IMR-90 (cell line): ENCODE data around the gene ZNF512B. TPM values are rescaled to one million over a fixed set of nuclear protein-coding genes. Genes with fewer than 3 reads are reported as not detected.

Source experiments
- ATAC-seq: fragments of 200-7000 bp; cut with Tn5 transposase; 2 replicates; pipeline ENCODE4 v1.9.1; 2020; ENCODE audit warnings: low read depth, mild to moderate bottlenecking, moderate library complexity
- BruUV-seq: library from RNA; stranded (reverse); fragments of 400-500 nt; replicated peaks from 2 replicates; lab custom pipeline; 2021; lab: Mats Ljungman, UMichigan
- CTCF ChIA-PET: fragments of 300-600 bp; formaldehyde crosslinking; extraction: SDS; loops from one replicate; lab custom pipeline; 2021; ENCODE audit warnings: antibody characterized with exemption; lab: Yijun Ruan, JAX
- POLR2A ChIA-PET: fragments of 300-600 bp; sonication (Branson Sonifier 250); formaldehyde crosslinking; loops from one replicate; lab custom pipeline; 2022; ENCODE audit warnings: antibody characterized with exemption; ENCODE audit not compliant: unreplicated experiment; lab: Charles Lee
- DNase-seq: peaks from one replicate; pipeline ENCODE4 v3.0.0; 2013
- H2AFZ ChIP-seq: replicated peaks from 2 replicates; pipeline ENCODE3; 2013; ENCODE audit warnings: low read length, mild to moderate bottlenecking; ENCODE audit not compliant: poor library complexity
- H2AK5ac ChIP-seq: 2 replicates; pipeline ENCODE4 v1.6.1; 2013; ENCODE audit warnings: low read depth, low read length, inconsistent platforms
- H2AK9ac ChIP-seq: replicated peaks from 2 replicates; pipeline ENCODE3; 2013; ENCODE audit warnings: mild to moderate bottlenecking, low read depth, low read length, moderate library complexity; ENCODE audit not compliant: poor library complexity
- H2BK120ac ChIP-seq: 2 replicates; pipeline ENCODE4 v1.6.1; 2013; ENCODE audit warnings: low read depth, low read length, inconsistent platforms
- H2BK15ac ChIP-seq: 3 replicates; pipeline ENCODE4 v1.6.1; 2013; ENCODE audit warnings: low read depth, low read length, inconsistent platforms
- H2BK20ac ChIP-seq: 2 replicates; pipeline ENCODE4 v1.6.1; 2013; ENCODE audit warnings: low read depth, mild to moderate bottlenecking, inconsistent platforms, low read length, moderate library complexity
- H2BK5ac ChIP-seq: 2 replicates; pipeline ENCODE4 v1.6.1; 2013; ENCODE audit warnings: mild to moderate bottlenecking, low read depth, low read length, inconsistent platforms; ENCODE audit not compliant: poor library complexity, severe bottlenecking
- H3K14ac ChIP-seq: replicated peaks from 2 replicates; pipeline ENCODE4 v1.6.1; 2013; ENCODE audit warnings: low read depth, low read length, inconsistent platforms
- H3K18ac ChIP-seq: 2 replicates; pipeline ENCODE4 v1.6.1; 2013; ENCODE audit warnings: low read depth, low read length, control low read depth
- H3K23ac ChIP-seq: 2 replicates; pipeline ENCODE4 v1.6.1; 2013; ENCODE audit warnings: low read depth, low read length, inconsistent platforms
- H3K27ac ChIP-seq: 2 replicates; pipeline ENCODE4 v1.5.1; 2013; ENCODE audit warnings: mild to moderate bottlenecking, control low read depth, low read length; ENCODE audit not compliant: insufficient read depth
- H3K27me3 ChIP-seq: 2 replicates; pipeline ENCODE4 v1.6.1; 2013; ENCODE audit warnings: low read length; ENCODE audit not compliant: control insufficient read depth, insufficient read depth
- H3K36me3 ChIP-seq: 2 replicates; pipeline ENCODE4 v1.6.1; 2013; ENCODE audit warnings: low read length, mixed read lengths; ENCODE audit not compliant: control insufficient read depth, insufficient read depth
- H3K4ac ChIP-seq: 2 replicates; pipeline ENCODE4 v1.6.1; 2013; ENCODE audit warnings: low read depth, low read length, inconsistent platforms
- H3K4me1 ChIP-seq: 2 replicates; pipeline ENCODE4 v1.6.1; 2013; ENCODE audit warnings: low read length, mixed read lengths; ENCODE audit not compliant: control insufficient read depth, insufficient read depth
- H3K4me2 ChIP-seq: 2 replicates; pipeline ENCODE4 v1.6.1; 2013; ENCODE audit warnings: low read depth, mild to moderate bottlenecking, control low read depth, low read length, moderate library complexity
- H3K4me3 ChIP-seq: 2 replicates; pipeline ENCODE4 v1.5.1; 2013; ENCODE audit warnings: low read depth, mild to moderate bottlenecking, control low read depth, low read length, moderate library complexity; ENCODE audit not compliant: insufficient read depth
- H3K56ac ChIP-seq: 2 replicates; pipeline ENCODE4 v1.6.1; 2013; ENCODE audit warnings: low read length, inconsistent platforms; ENCODE audit not compliant: insufficient read depth; ENCODE audit errors: extremely low read depth
- H3K79me1 ChIP-seq, 2 experiments: 2 replicates each; pipeline ENCODE4 v1.6.1; 2013; ENCODE audit warnings: low read length in 2 of 2, inconsistent platforms in 1 of 2, low read depth in 1 of 2
- H3K9ac ChIP-seq: 2 replicates; pipeline ENCODE4 v1.6.1; 2013; ENCODE audit warnings: low read depth, low read length, control low read depth
- H3K9me1 ChIP-seq: 2 replicates; pipeline ENCODE4 v1.6.1; 2013; ENCODE audit warnings: low read length, inconsistent platforms; ENCODE audit not compliant: insufficient read depth
- H3K9me3 ChIP-seq: 2 replicates; pipeline ENCODE4 v1.6.1; 2013; ENCODE audit warnings: low read length; ENCODE audit not compliant: control insufficient read depth, insufficient read depth
- H4K20me1 ChIP-seq: 2 replicates; pipeline ENCODE4 v1.6.1; 2013; ENCODE audit warnings: low read length, inconsistent platforms; ENCODE audit not compliant: insufficient read depth
- H4K5ac ChIP-seq: 2 replicates; pipeline ENCODE4 v1.6.1; 2013; ENCODE audit warnings: mild to moderate bottlenecking, low read depth, low read length, control low read depth
- H4K8ac ChIP-seq, 2 experiments: 2 replicates each; pipeline ENCODE4 v1.6.1; 2013; ENCODE audit warnings: low read depth in 2 of 2, low read length in 2 of 2, control low read depth in 1 of 2, inconsistent platforms in 1 of 2
- H4K91ac ChIP-seq: 2 replicates; pipeline ENCODE4 v1.6.1; 2013; ENCODE audit warnings: low read depth, low read length, inconsistent platforms; ENCODE audit not compliant: insufficient read depth
- MAFK ChIP-seq: IDR thresholded peaks from 2 replicates; pipeline ENCODE4 v1.6.1; 2012; ENCODE audit warnings: low read depth, low read length, improper control_type of control experiment
- MXI1 ChIP-seq: IDR thresholded peaks from 2 replicates; pipeline ENCODE4 v1.6.1; 2012; ENCODE audit warnings: low read depth, mild to moderate bottlenecking, low read length, moderate library complexity, borderline replicate concordance
- RAD21 ChIP-seq: IDR thresholded peaks from 2 replicates; pipeline ENCODE4 v1.6.1; 2012; ENCODE audit warnings: low read length, improper control_type of control experiment
- WGBS, 2 experiments: methylation state at CpG; one replicate each; pipeline versions ENCODE4 v1.1.5 to v1.1.7; 2013; ENCODE audit warnings: missing lambda C conversion rate in 2 of 2; ENCODE audit not compliant: insufficient read length in 1 of 2; ENCODE audit errors: extremely low coverage in 2 of 2; 5-methylcytosine and 5-hydroxymethylcytosine counted together
- dilution Hi-C: fragments of 300-500 bp; cut with HindIII; formaldehyde crosslinking; loops from one replicate; pipeline ENCODE4 v1.14.3; 2018; ENCODE audit warnings: low sequenced_read_pairs; ENCODE audit not compliant: unreplicated experiment
- in situ Hi-C: fragments of 300-500 bp; cut with MboI; formaldehyde crosslinking; loops from 3 replicates; pipeline ENCODE4 v1.14.3; 2019; ENCODE audit warnings: low sequenced_read_pairs, inconsistent platforms, mixed read lengths
- intact Hi-C: fragments of 100-400 bp; cut with micrococcal nuclease; formaldehyde crosslinking; loops from 2 replicates; pipeline ENCODE4 v1.10.0; 2022
- polyA plus RNA-seq, 3 experiments: library from polyadenylated mRNA; depleted of rRNA; stranded (reverse); fragments of >200 nt; gene quantifications; 2 replicates each; pipeline ENCODE4 v1.2.3, GENCODE V29; 2012; ENCODE audit warnings: low replicate concordance in 1 of 3
- total RNA-seq: library from RNA; depleted of rRNA; stranded (reverse); fragments of >200 nt; gene quantifications from 2 replicates; pipeline ENCODE4 v1.2.3, GENCODE V29; 2012

Gene ZNF512B
- total and polyA plus RNA-seq, 2 of the 4 experiments (the other 2 are of a cell fraction): 6.5 to 15.6 TPM

DNA sequence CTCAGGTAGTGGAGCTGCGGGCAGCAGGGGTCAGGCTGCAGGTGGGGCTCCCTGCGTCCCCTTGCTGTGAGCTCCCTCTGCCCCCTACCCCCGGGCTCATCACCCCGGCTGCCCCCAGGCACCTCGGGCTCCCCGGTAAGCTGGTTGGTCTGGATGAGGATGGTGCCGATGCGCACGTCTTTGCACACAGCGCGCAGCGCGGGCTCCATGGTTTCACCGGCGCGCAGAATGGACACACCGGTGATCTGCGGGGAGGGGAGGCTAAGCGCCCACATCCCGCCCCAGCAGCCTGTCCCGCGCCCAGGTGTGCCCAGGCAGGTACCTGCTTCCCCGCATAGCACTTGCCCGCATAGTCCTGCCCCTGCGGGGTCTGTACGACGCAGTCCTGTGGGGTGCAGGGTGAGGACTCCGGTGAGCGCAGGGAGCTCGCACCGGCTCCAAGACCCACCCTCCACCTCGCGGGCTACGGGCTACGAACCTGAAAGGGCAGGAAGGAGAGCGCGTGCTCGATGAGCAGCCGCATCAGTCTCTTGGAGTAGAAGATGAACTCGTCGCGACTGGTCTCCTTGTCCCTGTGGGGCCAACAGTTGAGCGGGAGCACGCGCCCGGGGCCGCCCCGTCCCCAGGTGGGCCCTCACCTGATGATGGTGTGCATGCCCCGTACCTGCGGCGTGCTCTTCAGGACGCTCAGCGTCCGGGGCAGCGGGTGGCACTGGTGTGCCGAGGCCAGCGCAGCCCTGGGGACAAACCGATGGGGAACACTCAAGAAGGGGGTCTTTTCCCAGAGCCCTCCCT is 29.1 kb downstream of the ZNF512B start:
- Histone ChIP-seq H2BK15ac (no peak overlapping the region), H2AFZ (peak overlapping the region; percentile 58), H3K9me1 (peaks cover 4% of the 10 kb centered on the region; the same call in 1 of the 2 replicates), H3K23ac (no peak overlapping the region), H3K36me3 (peaks cover 60% of the 10 kb centered on the region), H4K91ac (no peak overlapping the region), H3K14ac (no peak overlapping the region), H3K9ac (no peak overlapping the region), H3K18ac (no peak overlapping the region), H4K8ac (no peak overlapping the region), H4K20me1 (peaks cover 67% of the 10 kb centered on the region), H3K4me1 (no peaks in the 10 kb centered on the region), H2AK5ac (no peak overlapping the region), H3K56ac (no peak overlapping the region), H3K27ac (no peak overlapping the region), H2BK120ac (no peak overlapping the region), H3K79me1 (peaks cover 22 to 64% of the 10 kb centered on the region in 2 experiments), H4K5ac (no peak overlapping the region), H3K4me2 (no peak overlapping the region), H2AK9ac (no peak overlapping the region), H3K4ac (no peak overlapping the region), H3K4me3 (no peak overlapping the region), H3K27me3 (no peaks in the 10 kb centered on the region), H2BK20ac (no peak overlapping the region), H3K9me3 (no peaks in the 10 kb centered on the region), H2BK5ac (no peak overlapping the region)
- in situ Hi-C loops (no loop called here), intact Hi-C loops (no loop called here), dilution Hi-C loops (no loop called here)
- CTCF ChIA-PET: no interaction called here
- ATAC-seq (no peak), DNase-seq (no peak)
- TF ChIP-seq MXI1 (no peak), MAFK (no peak), RAD21 (no peak)
- POLR2A ChIA-PET: no interaction called here
- WGBS, 2 experiments: 98% methylated on average over 26 of the region's 58 CpGs; no CpG with 5 or more reads in 1 of the 2 experiments
- TSS peak; percentile 56 for BruUV-seq
